HL-60 (cell line): ENCODE data around the gene B4GALT6.

Experiments
- CTCF ChIP-seq: IDR thresholded peaks from one replicate; pipeline ENCODE4 v1.5.1; 2011; ENCODE audit warnings: low read length, control low read depth, inconsistent platforms; ENCODE audit not compliant: insufficient read depth
- POLR2AphosphoS5 ChIP-seq: IDR thresholded peaks from 2 replicates; pipeline ENCODE4 v1.6.1; 2012; ENCODE audit warnings: low read depth
- REST ChIP-seq: IDR thresholded peaks from 2 replicates; pipeline ENCODE4 v1.6.1; 2012; ENCODE audit warnings: low read depth; ENCODE audit not compliant: insufficient replicate concordance

- TF ChIP-seq CTCF (no peak), REST (no peak), POLR2AphosphoS5 (no peak)
Observed at GRCh38 chr18:31595121-31595771, 89.1 kb downstream of the B4GALT6 start.
